Activated CD8-positive, alpha-beta memory T cell treated with anti-CD3 and anti-CD28 coated beads, Interleukin-2, amount 50 U/mL, for 48 hours (primary cell): ENCODE measurements around the gene MIEF1.
"Not testable (repeated sequence)": the region's sequence is repeated elsewhere in the genome, so short reads cannot be mapped to it uniquely, and the experiment has no call there.

Experiments used
- DNase-seq: peaks from one replicate; pipeline ENCODE4 v3.0.0-alpha.2; 2020

The MIEF1 gene

DNA sequence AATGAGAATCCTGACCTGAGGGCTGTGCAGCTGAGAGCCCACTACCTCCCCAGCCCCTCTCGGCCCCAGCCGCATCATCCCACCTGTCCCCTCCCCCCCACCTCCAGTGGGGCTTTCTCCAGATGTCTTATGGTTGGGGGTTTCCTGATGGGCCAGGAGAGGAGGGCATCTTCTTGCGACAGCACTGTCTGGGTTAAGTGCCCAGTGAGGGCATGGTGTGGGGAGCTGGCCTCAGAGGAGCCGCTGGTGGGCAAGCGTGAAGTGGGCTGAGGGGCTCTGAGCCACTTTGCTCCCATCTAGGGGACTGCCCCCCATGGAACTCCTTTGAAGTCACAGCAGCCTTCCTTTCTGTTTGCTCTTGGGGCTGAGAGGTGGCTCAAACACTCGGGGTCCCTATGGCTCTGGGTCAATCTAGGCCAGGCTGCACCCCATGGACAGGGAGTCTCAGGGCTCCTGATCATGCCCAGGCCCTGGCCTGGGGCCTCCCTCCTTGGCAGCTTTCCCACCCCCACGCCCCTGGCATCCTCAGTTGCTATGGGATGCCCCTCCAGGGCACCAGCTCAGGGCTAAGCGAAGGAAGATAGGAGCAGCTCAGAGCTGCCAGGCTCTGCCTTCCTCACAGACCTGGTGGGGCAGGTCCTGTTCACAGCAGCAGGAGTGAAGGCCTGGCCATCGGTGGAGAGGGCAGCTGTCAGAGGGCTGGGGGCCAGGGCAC, 11.0 kb upstream of the MIEF1 start:
- DNase-seq = no peak

DNA sequence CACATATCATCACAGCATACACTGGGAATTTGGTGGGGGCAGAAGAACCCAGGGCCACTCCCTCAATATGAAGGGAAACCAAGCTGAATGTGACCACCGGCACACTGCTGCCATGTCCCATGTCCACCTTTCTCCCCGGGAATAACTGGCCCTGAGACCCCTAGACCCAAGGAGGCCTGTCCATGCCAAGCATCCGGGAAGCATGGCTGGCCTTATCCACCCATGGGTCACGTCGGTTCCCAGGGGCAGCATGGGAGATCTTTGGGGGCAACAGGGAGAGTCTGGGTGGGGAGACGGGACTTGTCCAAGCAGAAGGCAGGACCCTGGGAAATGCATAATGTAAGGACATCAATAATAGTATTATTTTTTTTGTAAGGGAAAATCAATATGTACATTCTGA, 10.4 kb upstream of the MIEF1 start:
- DNase-seq = no peak

GRCh38 chr22:39492186-39492585, 9.9 kb upstream of the MIEF1 start:
- DNase-seq = no peak

DNA sequence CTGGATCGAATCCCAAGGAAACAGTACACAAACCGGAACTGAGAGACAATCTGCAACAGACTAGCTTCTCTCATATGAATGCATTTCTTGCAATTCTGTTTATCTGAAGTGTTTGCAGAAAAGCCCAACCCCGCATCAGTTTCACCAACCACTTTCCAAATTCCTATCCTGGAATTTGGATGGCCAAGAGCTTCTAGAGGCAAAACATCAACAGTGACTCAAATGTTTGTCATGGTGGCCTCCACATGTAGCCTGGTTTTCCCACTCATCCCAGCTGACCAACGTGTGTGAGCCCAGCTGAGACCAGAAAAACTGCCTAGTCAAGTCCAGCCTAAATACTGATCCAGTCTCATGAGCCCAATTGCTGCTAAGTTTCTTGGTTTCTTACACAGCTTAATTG, 8.3 kb upstream of the MIEF1 start:
- DNase-seq = no peak

- DNase-seq = no peak
Measured at GRCh38 chr22:39494471-39495120, 7.5 kb upstream of the MIEF1 start.

DNA sequence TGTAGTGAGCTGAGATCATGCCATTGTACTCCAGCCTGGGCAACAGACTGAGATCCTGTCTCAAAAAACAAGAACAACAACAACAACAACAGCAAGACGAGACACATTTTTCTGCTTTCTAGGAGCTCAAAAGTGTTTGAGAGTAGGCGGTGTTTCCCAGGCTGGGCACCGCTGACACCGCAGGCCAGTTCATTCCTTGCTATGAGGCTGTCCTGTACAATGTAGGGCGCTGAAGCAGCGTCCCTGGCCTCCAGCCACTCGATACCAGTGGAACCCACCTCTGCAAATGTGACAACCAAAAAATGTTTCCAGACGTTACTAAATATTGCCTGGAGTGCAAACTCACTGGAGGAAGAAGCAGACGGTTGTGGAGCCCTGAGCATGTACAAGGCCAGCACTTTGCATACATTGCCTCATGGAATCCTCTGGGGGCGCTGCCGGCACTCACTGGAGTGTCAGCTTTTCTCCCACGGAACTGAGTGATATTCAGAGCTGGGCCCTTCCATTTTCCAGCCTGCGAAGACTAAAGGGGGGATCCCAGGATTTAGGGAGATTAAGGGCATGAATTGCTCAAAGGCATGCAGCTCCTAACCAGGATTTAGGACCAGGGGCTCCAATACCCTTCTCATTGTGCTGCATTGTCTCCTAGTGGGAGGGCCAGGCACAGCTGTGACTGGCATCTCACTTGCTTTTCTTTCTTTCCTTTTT, 5.8 kb upstream of the MIEF1 start:
- peak; percentile 74 for DNase-seq

GRCh38 chr22:39497429-39497828, 4.7 kb upstream of the MIEF1 start:
- no peak for DNase-seq

DNA sequence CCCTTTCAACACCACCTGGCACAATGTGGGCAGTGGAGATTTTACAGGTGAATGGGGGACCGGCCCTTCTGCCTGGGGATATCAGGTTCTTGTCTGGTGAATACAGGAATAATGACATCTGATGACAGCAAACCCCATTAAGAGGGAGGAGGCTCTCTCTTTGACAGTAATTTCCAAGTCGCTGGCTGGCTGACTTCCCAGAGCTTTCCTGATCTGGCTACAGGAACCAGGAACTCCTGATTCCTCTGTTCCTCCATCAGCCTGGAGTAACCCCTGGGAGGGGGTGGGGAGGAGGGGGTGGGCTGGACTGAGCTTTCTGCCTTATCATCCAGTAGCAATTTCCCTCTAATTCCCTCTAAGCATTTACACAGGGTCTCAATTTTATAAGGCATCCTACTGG, 3.7 kb upstream of the MIEF1 start:
- no peak for DNase-seq

DNA sequence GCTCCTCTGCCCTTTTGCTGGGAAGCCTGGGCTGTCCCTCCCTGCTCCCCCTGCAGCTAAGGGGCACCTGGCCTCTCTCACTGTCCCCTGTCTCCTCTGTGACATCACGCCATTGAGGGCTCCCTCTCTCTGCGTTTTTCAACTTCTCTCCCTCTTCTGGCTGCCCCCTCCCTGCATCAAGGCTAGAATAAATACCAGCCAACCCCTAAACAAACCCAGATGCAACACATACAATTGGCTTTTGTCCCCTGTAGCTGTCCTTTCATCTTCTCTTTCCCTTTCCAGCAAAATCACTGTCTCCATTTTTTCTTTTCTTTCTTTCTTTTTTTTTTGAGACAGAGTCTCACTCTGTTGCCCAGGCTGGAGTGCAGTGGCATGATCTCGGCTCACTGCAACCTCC, 3.3 kb upstream of the MIEF1 start:
- DNase-seq = no peak

GRCh38 chr22:39500101-39500500, 2.0 kb upstream of the MIEF1 start:
- no peak for DNase-seq

DNA sequence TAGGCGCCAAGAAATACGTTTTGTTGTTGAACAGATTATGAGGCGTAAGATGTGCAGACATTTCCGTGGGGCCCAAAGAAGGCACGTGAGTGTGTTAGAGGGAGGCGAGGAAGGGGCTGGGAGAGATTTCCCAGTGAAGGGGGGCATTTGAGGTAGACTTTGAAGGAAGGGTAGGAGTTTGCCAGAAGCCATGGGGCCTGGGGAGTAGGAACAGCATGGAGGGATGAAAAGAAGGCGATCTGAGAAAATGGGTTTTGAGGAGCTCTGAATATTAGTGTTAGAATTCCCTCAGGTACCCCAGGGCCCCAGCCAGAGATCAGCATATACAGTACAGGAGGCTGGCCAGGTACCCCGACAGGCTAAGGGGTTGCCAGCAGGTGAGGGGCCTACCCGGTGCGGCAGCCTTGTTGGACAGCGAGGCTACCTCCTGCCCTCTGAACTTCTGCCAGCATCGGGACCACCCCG, 414 bp upstream of the MIEF1 start:
- no peak for DNase-seq

- DNase-seq = no peak
Measured at GRCh38 chr22:39502789-39503409, 809 bp downstream of the MIEF1 start.

- DNase-seq = no peak
Measured at GRCh38 chr22:39503630-39504029, 1.5 kb downstream of the MIEF1 start.

DNA sequence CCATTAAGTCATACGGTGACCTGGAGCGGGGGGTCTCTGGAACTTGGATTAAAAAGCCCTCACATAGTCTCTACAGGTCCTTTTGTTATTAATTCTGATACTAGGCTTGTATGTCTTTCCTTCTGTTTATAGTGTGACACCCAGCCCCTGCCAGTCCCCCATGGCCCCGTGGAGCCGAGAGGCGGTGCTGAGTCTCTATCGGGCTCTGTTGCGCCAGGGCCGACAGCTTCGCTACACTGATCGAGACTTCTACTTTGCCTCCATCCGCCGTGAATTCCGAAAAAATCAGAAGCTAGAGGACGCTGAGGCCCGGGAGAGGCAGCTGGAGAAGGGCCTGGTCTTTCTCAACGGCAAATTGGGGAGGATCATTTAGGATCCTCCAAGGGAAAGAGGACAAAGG, 2.0 kb downstream of the MIEF1 start:
- DNase-seq = no peak

- not testable (repeated sequence) for DNase-seq
Measured at GRCh38 chr22:39507021-39507420, 4.9 kb downstream of the MIEF1 start.

- no peak for DNase-seq
Measured at GRCh38 chr22:39508393-39508792, 6.3 kb downstream of the MIEF1 start.

- DNase-seq = no peak
Measured at GRCh38 chr22:39510529-39511149, 8.5 kb downstream of the MIEF1 start.

DNA sequence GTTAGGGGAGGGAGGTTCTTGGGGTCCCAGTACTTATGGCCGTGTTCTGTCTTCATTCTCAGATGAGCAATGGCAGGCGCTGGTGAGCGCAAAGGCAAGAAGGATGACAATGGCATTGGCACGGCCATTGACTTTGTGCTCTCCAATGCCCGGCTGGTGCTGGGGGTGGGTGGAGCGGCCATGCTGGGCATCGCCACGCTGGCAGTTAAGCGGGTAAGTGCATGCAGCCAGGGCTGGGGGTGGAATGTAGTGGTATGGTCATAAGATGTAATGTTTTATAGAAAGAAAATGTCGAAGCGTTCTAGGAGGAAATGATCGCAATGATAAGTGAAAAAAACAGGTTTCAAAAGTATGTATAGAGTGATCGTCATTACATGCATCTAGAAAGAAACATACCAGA, 9.1 kb downstream of the MIEF1 start:
- DNase-seq = no peak

GRCh38 chr22:39512026-39512425, 9.9 kb downstream of the MIEF1 start:
- DNase-seq = no peak

- DNase-seq = no peak
Measured at GRCh38 chr22:39513791-39514190, 11.7 kb downstream of the MIEF1 start.

DNA sequence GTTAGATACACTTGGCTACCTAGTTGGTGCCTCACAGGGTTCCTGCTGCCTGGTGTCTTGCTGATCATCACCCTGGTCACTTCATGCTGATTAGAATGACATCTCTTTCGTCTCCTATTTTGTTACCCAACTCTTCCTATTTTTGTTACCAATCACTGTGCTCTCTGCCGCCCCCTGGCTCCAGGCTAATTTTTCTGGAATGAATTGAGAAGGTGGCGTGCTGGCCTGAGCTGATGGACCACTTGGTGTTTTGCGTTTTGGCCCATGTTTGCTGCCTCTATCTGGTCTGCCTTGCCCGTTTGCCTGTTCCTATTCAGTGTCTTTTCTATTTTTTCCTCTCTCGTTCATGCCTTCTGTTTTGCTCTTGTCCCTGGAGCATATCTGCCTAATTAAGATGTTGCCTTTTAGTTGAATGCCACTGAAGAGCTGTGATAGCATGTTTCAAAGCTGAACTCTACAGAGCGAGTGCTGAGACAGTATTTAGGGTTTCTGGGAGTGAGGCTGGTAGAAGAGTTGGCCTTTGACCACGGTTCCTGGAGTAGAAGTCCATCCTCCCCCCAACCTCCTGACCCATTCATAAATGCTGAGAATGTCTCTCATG, 12.4 kb downstream of the MIEF1 start:
- peak; percentile 71 for DNase-seq

DNA sequence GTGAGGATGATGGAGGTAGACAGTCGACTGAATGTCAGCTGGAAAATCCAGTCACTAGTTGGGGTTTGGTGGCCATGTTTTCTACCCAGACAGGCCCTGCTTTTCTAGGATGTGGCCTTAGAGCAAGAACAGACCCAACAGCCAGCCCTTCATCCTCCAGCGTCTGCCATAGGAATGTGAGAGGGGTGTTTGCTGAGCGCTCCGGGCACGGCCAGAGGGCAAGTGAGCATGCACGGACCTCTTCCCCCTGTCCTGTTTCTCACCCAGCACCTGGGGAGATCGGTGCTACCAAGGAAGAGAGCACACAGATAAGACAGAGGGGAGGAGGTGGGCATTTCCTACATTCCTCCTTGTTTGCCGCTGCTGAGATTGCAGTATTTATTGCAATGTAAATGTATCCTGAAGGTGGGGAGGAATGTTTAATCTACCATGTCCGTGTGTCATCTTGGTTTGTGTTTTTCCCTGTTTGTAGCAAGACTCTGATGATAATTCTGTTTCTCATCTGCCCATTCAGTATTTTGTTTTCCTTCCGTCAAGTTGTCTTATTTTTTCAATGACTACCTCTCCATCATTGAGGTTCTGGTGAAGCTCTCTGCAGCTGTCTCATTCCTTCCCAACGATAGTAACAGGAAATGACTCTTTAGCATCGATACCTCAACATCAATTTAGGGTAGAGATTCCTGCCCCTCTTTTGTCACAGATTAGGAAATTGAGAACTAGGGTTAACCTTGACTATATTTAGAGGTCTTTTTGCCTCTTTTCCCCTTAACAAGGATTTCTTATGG, 13.4 kb downstream of the MIEF1 start:
- DNase-seq = no peak
